ENCODE measurements around the gene GAPT.

DNA sequence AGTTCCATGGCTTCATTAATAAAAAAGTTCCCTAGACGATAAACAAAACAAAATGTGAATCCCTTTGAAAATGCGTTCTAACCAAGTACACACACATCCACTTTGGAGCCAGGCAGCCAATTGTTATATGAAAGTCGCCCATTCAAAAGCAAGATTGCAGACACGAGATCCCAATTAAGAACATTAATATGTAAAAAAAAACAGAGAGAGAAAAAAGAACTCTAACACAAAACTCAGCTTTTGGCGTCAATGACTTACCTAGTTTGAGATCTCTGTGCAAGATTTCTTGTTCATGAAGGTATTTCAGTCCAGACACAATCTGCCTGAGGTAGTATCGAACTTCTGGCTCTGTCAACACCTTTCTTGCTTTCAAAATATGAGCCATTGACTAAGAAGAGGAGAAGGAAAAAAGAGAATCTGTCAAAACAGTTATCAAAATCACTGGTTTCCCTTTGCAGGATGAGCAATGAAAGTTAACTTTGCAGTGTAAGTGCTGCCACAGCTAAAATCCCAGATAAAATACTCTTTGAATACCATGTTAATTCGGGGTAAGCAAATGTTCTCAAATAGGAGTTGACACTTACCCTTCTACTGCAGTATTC is 33.0 kb upstream of the GAPT start:
- TF ChIP-seq, protein P1, sequence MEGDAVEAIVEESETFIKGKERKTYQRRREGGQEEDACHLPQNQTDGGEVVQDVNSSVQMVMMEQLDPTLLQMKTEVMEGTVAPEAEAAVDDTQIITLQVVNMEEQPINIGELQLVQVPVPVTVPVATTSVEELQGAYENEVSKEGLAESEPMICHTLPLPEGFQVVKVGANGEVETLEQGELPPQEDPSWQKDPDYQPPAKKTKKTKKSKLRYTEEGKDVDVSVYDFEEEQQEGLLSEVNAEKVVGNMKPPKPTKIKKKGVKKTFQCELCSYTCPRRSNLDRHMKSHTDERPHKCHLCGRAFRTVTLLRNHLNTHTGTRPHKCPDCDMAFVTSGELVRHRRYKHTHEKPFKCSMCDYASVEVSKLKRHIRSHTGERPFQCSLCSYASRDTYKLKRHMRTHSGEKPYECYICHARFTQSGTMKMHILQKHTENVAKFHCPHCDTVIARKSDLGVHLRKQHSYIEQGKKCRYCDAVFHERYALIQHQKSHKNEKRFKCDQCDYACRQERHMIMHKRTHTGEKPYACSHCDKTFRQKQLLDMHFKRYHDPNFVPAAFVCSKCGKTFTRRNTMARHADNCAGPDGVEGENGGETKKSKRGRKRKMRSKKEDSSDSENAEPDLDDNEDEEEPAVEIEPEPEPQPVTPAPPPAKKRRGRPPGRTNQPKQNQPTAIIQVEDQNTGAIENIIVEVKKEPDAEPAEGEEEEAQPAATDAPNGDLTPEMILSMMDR (conservative IDR thresholded peaks at IDR 0.05; ENCODE audit: low read depth, low read length), result no peak
- no peak for TF ChIP-seq EZH2 (IDR thresholded peaks at IDR 0.05; ENCODE audit: low read length, unreplicated experiment)
- TF ChIP-seq EZH2phosphoT487 (IDR thresholded peaks at IDR 0.05; ENCODE audit: borderline replicate concordance, low read length), result no peak
